ENCODE measurements around the gene PNKD. TPM values are rescaled to one million over a fixed set of nuclear protein-coding genes. Genes with fewer than 3 reads are reported as not detected.

PNKD gene
- total RNA-seq, 2 donors from 2014 or later = 62.4 to 68.5 TPM

DNA sequence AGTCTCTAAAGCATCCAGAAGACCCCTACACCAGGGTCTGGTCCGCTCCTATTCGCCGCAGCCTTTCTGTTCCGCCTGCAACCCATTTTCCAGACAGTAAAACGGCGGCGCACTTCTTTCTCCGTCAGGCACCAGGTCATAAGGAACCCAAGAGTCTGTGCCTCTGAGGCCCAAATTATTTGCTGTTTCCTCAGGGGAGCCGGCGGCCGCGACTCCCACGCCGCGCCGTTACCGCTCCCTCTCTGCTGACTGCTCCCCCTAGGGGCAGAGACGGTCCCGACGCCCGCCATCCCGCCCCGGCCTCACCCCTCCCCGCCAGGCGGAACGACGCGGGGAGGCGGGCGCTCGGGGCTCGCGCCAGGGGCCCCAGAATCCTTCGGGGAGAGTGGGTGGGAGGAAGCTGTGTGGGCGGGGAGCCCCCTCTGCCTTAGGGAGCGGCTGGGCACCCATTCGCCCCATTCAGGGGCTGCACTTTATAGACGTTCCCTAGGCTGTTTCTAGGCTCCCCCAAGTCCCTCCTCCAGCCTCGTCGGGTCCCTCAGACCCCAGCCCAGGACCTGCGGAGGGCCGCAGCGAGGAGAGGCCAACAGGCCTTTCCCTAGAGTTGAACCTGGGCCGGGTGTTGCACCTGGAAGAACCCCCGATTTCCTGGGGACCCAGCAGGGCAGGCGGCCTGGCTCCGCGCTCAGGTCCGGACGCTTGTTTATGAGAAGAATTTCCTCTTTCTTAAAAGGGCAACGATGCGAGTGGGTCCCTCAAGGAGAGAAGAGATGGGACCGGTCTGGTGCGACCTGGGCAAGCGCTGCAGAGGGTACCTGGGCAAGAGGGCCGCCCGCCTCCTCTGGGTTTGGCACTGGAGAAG lies 125.7 kb downstream of the PNKD start:
- intact Hi-C loops (cut with DNase I) = loop anchor here (2.0 to 10.0 kb wide), 2 partner anchors 101 to 103 kb away; partner anchors contain the start of gene TMBIM1 (in 2 of the 2)
- peak; percentile 66 to 71 for ATAC-seq
- peak; percentile 94 for DNase-seq

Small RNAs within 50 kb of the gene (microRNA-seq; reads per million reads assigned to microRNA genes)
- 4.8 to 5.2 reads per million in 2 donors for gene MIR6513
- gene MIR6810 = 0 to 0.54 reads per million in 2 donors

Other genes starting within 250 kb of the PNKD start
- gene RUFY4, start 201.3 kb upstream of the PNKD start, total RNA-seq = not detected
- 1 to 10 TPM; 1.2 to 3.0 TPM for gene CXCR2, start 144.5 kb upstream of the PNKD start, total RNA-seq
- under 1 TPM; 0.58 to 0.97 TPM for gene CXCR1, start 103.6 kb upstream of the PNKD start, total RNA-seq
- gene ARPC2, start 53.3 kb upstream of the PNKD start, total RNA-seq = 100 to 1,000 TPM; 144 to 167 TPM
- 1 to 10 TPM; 5.7 to 6.6 TPM for gene GPBAR1, start 9.5 kb upstream of the PNKD start, total RNA-seq
- 10 to 100 TPM; 49.0 to 52.5 TPM for gene AAMP, start 382 bp upstream of the PNKD start, total RNA-seq
- 100 to 1,000 TPM; 156 to 166 TPM for gene TMBIM1, start 22.0 kb downstream of the PNKD start, total RNA-seq
- not detected for gene CATIP, start 86.3 kb downstream of the PNKD start, total RNA-seq
- 10 to 100 TPM in 1 of 2 donors, 1 to 10 TPM in 1; 8.5 to 16.1 TPM for gene SLC11A1, start 111.8 kb downstream of the PNKD start, total RNA-seq
- gene CTDSP1, start 129.3 kb downstream of the PNKD start, total RNA-seq = 100 to 1,000 TPM; 101 to 106 TPM
- not detected for gene VIL1, start 148.6 kb downstream of the PNKD start, total RNA-seq